ENCODE measurements around the gene LRRN4CL. TPM values are rescaled to one million over a fixed set of nuclear protein-coding genes. Genes with fewer than 3 reads are reported as not detected.
A peak's percentile ranks its signal among the peaks of the same experiment; 100 is the strongest.

The LRRN4CL gene
- total and polyA plus RNA-seq, 9 of the 15 experiments (the other 6 are each of a cell fraction or from before 2014, with no cell fraction given), result 0.03 to 0.11 (median 0.05) TPM; not detected in 4

- no peak for TF ChIP-seq HNRNPLL (IDR thresholded peaks at IDR 0.05; ENCODE audit: low read depth, low read length, poor library complexity, severe bottlenecking)
These were observed 20.1 kb upstream of the LRRN4CL start (continued) for GRCh38 chr11:62709247-62710000.

- in situ Hi-C loops (cut with MboI) (no loop called here), intact Hi-C loops (cut with micrococcal nuclease) (loop anchor here (5.0 kb wide), 1 partner anchor 311 kb away; no protein-coding TSS in a partner anchor)
- no peaks in the 10 kb centered on the region for H3K9me3 ChIP-seq (replicated peaks; ENCODE audit: control insufficient read depth, insufficient read depth, low read depth, low read length)
- peaks cover 76% of the 10 kb centered on the region for H3K36me3 ChIP-seq (ENCODE audit: control insufficient read depth, insufficient read depth, low read length)
- DNase-seq (ENCODE audit: extremely low read depth in 1 of 4, low spot score in 3 of 4), result no peak
- no TSS peak for BruUV-seq (replicated peaks)
- POLR2A ChIA-PET, result interaction anchor here (0.6 to 4.1 kb wide), 8 partner anchors 9 to 132 kb away, joined by 3 to 31 read pairs (median 6); partner anchors contain the start of genes C11orf98, CSKMT, HNRNPUL2 and TTC9C
- WGBS (ENCODE audit: insufficient coverage, low coverage, missing lambda C conversion rate), result 73% methylated on average over 7 of the region's 7 CpGs
- peak overlapping the region; percentile 19; the same call in 1 of the 3 replicates for H3K27ac ChIP-seq (ENCODE audit: extremely low read depth, low read depth, low read length)
- H3K79me2 ChIP-seq (ENCODE audit: control insufficient read depth, insufficient read depth, low read length), result peaks cover 25% of the 10 kb centered on the region
- peak overlapping the region in 1 of 2 experiments; percentile 66; a peak in 1 of 4 replicates for H3K9ac ChIP-seq (ENCODE audit: insufficient read depth in 1 of 2, low read depth in 2 of 2, low read length in 2 of 2)
- CTCF ChIA-PET (ENCODE audit: low intra/inter-chr PET ratio), result no interaction called here
- no peak for ATAC-seq
- peaks cover 2% of the 10 kb centered on the region for H3K9me1 ChIP-seq (ENCODE audit: control insufficient read depth, insufficient read depth, low read length)
- H3K4me3 ChIP-seq, result no peak overlapping the region
- FAIRE-seq, result no peak
- TF ChIP-seq MAZ (CRISPR knock-in tag; conservative IDR thresholded peaks at IDR 0.05 in 1 of 2, IDR thresholded peaks at IDR 0.05 in 1 of 2) (no peak), ZNF766 (CRISPR knock-in tag; conservative IDR thresholded peaks at IDR 0.05) (0 out of 2 replicates have a peak, but pooled peaks have one; percentile 7)
- no peaks in the 10 kb centered on the region for H3K27me3 ChIP-seq (ENCODE audit: control insufficient read depth in 2 of 2, insufficient read depth in 2 of 2, low read length in 2 of 2)
- peaks cover 35 to 46% of the 10 kb centered on the region in 2 experiments for H3K4me1 ChIP-seq (replicated peaks in 1 of 2; ENCODE audit: control insufficient read depth in 2 of 2, insufficient read depth in 2 of 2, low read length in 2 of 2)
- H2AFZ ChIP-seq (ENCODE audit: low read depth, low read length), result no peak overlapping the region
- no peak overlapping the region for H3K4me2 ChIP-seq (ENCODE audit: insufficient read depth, low read length)
- peaks cover 7% of the 10 kb centered on the region for H4K20me1 ChIP-seq (replicated peaks; ENCODE audit: control insufficient read depth, insufficient read depth, low read length)
These were observed 19.5 kb upstream of the LRRN4CL start for GRCh38 chr11:62708793-62709192.

Measured in K562 (cell line).